ENCODE data around the gene GPI. TPM values are rescaled to one million over a fixed set of nuclear protein-coding genes. Genes with fewer than 3 reads are reported as not detected.

Gene GPI
- total RNA-seq, 1 donor from 2014 or later, result 125 TPM

Other genes with a start within 250 kb of the GPI start
- gene LSM14A, start 192.7 kb upstream of the GPI start, total RNA-seq (ENCODE audit: insufficient read depth, low replicate concordance), result 94.4 TPM
- 21.4 TPM for gene GARRE1, start 110.6 kb upstream of the GPI start, total RNA-seq (ENCODE audit: insufficient read depth, low replicate concordance)
- gene PDCD2L, start 39.2 kb downstream of the GPI start, total RNA-seq (ENCODE audit: insufficient read depth, low replicate concordance), result 2.9 TPM
- gene UBA2, start 63.2 kb downstream of the GPI start, total RNA-seq (ENCODE audit: insufficient read depth, low replicate concordance), result 87.2 TPM
- gene WTIP, start 116.6 kb downstream of the GPI start, total RNA-seq (ENCODE audit: insufficient read depth, low replicate concordance), result 51.5 TPM

All from umbilical cord (tissue), 1 donor.